ENCODE results near the gene IL21.

IL21 gene

DNA sequence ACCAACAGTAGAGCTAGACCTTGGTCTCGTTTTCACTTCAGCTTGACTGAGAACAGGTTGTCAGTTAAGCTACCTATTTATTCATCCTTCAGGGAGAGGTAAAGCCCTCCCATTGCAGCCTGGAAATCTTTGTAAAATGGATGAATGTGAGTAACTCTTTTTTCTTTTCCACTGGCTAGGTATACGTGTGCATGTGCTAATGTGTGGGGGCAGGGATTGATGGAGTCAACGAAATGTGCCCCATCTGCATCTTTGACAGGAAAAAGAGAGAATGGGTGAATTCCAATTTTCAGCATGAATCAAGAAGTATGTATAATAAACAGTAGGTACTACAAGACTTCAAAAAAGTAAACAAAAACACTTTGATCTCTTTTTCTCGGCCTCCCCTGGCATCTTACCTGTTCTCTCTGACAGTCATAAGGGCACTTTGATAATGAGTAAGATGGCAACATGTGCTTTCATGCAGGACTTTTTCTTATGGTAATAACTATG lies at the start of gene IL21:
TSS of gene IL21 (minus strand) at position 51 of the 492 bp plus-strand sequence. CDS start 55 bp downstream, outside the sequence.
- DNase-seq (ENCODE audit: extremely low spot score) = no peak
- CTCF ChIA-PET = interaction anchor here (1.0 to 1.9 kb wide), 3 partner anchors 9 to 19 kb away, joined by 3 to 4 read pairs (median 3); no protein-coding TSS in a partner anchor
- POLR2A ChIA-PET = no interaction called here
- TF ChIP-seq, protein P1, sequence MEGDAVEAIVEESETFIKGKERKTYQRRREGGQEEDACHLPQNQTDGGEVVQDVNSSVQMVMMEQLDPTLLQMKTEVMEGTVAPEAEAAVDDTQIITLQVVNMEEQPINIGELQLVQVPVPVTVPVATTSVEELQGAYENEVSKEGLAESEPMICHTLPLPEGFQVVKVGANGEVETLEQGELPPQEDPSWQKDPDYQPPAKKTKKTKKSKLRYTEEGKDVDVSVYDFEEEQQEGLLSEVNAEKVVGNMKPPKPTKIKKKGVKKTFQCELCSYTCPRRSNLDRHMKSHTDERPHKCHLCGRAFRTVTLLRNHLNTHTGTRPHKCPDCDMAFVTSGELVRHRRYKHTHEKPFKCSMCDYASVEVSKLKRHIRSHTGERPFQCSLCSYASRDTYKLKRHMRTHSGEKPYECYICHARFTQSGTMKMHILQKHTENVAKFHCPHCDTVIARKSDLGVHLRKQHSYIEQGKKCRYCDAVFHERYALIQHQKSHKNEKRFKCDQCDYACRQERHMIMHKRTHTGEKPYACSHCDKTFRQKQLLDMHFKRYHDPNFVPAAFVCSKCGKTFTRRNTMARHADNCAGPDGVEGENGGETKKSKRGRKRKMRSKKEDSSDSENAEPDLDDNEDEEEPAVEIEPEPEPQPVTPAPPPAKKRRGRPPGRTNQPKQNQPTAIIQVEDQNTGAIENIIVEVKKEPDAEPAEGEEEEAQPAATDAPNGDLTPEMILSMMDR (IDR thresholded peaks at IDR 0.05; ENCODE audit: control extremely low read depth, extremely low read depth, low read depth, missing control alignments) = no peak

- TF ChIP-seq, protein P1 (IDR thresholded peaks at IDR 0.05; ENCODE audit: control extremely low read depth, extremely low read depth, low read depth, missing control alignments) = no peak
- DNase-seq (ENCODE audit: extremely low spot score) = no peak
- ChIA-PET POLR2A (no interaction called here), CTCF (interaction anchor here (1.1 to 2.9 kb wide), 2 partner anchors 11 to 28 kb away, joined by 3 to 12 read pairs; no protein-coding TSS in a partner anchor)
Observed at GRCh38 chr4:122669911-122670738, 49.3 kb upstream of the IL21 start.

GRCh38 chr4:122668241-122668640 lies 47.4 kb upstream of the IL21 start:
- POLR2A ChIA-PET = no interaction called here
- no peak for DNase-seq (ENCODE audit: extremely low spot score)
- CTCF ChIA-PET = no interaction called here
- TF ChIP-seq, protein P1 (IDR thresholded peaks at IDR 0.05; ENCODE audit: control extremely low read depth, extremely low read depth, low read depth, missing control alignments) = no peak

- DNase-seq (ENCODE audit: extremely low spot score) = no peak
- CTCF ChIA-PET = no interaction called here
- TF ChIP-seq, protein P1 (IDR thresholded peaks at IDR 0.05; ENCODE audit: control extremely low read depth, extremely low read depth, low read depth, missing control alignments) = no peak
- POLR2A ChIA-PET = no interaction called here
Observed at GRCh38 chr4:122666527-122667245, 45.8 kb upstream of the IL21 start.

- no peak for DNase-seq (ENCODE audit: extremely low spot score)
- TF ChIP-seq, protein P1 (IDR thresholded peaks at IDR 0.05; ENCODE audit: control extremely low read depth, extremely low read depth, low read depth, missing control alignments) = no peak
- ChIA-PET POLR2A (no interaction called here), CTCF (interaction anchor here (1.2 to 1.6 kb wide), 2 partner anchors 11 to 29 kb away, joined by 3 read pairs; no protein-coding TSS in a partner anchor)
Observed at GRCh38 chr4:122665161-122665929, 44.5 kb upstream of the IL21 start.

Measured in GM10248 (cell line).